Measurements from ENCODE around the gene PRKCB. TPM values are rescaled to one million over a fixed set of nuclear protein-coding genes. Genes with fewer than 3 reads are reported as not detected.

Gene PRKCB
- polyA plus RNA-seq, 1 donor from 2014 or later, result 27.6 TPM

DNA sequence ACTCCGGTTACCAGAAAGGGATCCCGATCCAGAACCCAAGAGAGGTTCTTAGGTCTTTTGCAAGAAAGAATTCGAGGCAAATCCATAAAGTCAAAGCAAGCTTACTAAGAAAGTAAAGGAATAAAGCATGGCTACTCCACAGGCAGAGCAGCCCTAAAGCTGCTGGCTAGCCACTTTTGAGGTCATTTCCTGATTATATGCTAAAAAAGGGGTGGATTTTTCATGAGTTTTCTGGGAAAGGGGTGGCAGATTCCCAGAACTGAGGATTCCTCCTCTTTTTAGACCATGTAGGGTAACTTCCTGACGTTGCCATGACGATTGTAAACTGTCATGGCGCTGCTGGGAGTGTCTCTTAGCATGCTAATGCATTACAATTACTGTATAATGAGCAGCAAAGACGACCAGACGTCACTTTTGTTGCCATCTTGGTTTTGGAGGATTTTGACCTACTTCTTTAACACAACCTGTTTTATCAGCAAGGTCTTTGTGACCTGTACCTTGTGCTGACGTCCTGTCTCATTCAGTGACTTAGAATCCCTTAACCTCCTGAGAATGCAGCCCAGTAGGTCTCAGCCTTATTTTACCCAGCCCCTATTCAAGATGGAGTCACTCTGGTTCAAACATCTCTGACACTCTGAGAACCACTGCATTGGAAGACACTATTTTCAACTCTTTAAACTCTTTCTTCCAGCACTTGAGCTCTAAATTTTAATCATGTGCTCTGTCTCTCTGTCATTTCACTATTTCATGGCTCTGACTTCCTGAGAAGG lies 216.7 kb downstream of the PRKCB start:
- no peak for TF ChIP-seq MXI1 (conservative IDR thresholded peaks at IDR 0.05; ENCODE audit: poor library complexity, severe bottlenecking)
- TF ChIP-seq, protein P1, sequence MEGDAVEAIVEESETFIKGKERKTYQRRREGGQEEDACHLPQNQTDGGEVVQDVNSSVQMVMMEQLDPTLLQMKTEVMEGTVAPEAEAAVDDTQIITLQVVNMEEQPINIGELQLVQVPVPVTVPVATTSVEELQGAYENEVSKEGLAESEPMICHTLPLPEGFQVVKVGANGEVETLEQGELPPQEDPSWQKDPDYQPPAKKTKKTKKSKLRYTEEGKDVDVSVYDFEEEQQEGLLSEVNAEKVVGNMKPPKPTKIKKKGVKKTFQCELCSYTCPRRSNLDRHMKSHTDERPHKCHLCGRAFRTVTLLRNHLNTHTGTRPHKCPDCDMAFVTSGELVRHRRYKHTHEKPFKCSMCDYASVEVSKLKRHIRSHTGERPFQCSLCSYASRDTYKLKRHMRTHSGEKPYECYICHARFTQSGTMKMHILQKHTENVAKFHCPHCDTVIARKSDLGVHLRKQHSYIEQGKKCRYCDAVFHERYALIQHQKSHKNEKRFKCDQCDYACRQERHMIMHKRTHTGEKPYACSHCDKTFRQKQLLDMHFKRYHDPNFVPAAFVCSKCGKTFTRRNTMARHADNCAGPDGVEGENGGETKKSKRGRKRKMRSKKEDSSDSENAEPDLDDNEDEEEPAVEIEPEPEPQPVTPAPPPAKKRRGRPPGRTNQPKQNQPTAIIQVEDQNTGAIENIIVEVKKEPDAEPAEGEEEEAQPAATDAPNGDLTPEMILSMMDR (IDR thresholded peaks at IDR 0.05; ENCODE audit: poor library complexity, severe bottlenecking), result no peak
- TF ChIP-seq TAF1 (IDR thresholded peaks at IDR 0.05; ENCODE audit: low read depth), result no peak
- no peak for TF ChIP-seq RAD21 (conservative IDR thresholded peaks at IDR 0.05)
- no peak for TF ChIP-seq EP300 (conservative IDR thresholded peaks at IDR 0.05; ENCODE audit: poor library complexity, severe bottlenecking)
- TF ChIP-seq EZH2 (IDR thresholded peaks at IDR 0.05; ENCODE audit: borderline replicate concordance, insufficient read depth, low read length, poor library complexity, severe bottlenecking), result no peak
- TF ChIP-seq POLR2AphosphoS5 (IDR thresholded peaks at IDR 0.05), result no peak
- TF ChIP-seq SMC3 (conservative IDR thresholded peaks at IDR 0.05; ENCODE audit: poor library complexity), result no peak
- TF ChIP-seq, protein P2, sequence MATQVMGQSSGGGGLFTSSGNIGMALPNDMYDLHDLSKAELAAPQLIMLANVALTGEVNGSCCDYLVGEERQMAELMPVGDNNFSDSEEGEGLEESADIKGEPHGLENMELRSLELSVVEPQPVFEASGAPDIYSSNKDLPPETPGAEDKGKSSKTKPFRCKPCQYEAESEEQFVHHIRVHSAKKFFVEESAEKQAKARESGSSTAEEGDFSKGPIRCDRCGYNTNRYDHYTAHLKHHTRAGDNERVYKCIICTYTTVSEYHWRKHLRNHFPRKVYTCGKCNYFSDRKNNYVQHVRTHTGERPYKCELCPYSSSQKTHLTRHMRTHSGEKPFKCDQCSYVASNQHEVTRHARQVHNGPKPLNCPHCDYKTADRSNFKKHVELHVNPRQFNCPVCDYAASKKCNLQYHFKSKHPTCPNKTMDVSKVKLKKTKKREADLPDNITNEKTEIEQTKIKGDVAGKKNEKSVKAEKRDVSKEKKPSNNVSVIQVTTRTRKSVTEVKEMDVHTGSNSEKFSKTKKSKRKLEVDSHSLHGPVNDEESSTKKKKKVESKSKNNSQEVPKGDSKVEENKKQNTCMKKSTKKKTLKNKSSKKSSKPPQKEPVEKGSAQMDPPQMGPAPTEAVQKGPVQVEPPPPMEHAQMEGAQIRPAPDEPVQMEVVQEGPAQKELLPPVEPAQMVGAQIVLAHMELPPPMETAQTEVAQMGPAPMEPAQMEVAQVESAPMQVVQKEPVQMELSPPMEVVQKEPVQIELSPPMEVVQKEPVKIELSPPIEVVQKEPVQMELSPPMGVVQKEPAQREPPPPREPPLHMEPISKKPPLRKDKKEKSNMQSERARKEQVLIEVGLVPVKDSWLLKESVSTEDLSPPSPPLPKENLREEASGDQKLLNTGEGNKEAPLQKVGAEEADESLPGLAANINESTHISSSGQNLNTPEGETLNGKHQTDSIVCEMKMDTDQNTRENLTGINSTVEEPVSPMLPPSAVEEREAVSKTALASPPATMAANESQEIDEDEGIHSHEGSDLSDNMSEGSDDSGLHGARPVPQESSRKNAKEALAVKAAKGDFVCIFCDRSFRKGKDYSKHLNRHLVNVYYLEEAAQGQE (IDR thresholded peaks at IDR 0.05; ENCODE audit: borderline replicate concordance), result no peak
- no peak overlapping the region for H3K4me2 ChIP-seq (ENCODE audit: low read length)

DNA sequence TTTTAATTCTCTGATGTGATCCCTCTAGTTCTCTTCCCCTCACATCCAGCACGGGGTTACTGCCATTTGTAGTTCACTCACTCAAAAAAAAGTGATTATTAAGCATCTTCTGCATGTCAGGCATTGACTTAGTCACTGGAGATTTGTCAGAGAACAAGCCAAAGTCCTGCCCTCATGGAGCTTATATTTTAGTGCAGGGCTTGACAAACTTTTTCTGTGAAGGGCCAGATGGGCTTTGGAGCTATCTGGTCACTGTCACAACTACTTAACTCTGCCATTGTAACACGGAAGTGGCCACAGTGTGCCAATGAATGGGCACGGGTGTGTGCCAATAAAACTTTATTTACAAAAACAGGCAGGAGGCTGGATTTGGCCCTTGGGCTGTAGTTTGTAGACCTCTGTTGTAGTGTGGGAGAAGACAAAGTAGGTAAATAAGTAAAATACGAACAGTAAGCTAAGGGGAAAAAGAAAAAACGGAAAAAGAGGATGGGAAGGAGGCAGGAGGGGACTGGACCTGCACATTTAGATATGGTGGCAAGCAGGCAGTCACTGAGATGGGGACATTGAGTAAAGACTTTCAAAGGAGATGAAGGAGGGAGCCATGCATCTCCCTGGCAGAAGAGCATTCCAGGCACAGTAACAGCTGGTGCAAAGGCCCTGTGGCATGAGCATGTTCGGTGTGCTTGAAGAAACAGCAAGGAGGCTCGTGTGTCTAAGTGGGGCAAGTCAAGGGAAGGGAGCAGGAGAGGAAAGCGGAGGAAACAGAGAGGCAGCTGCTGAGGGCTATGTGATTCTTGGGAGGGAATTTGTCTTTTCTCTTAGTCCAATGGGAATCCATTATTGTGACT lies 217.5 kb downstream of the PRKCB start:
- Histone ChIP-seq H3K79me2 (replicated peaks; ENCODE audit: insufficient read depth, low read length) (no peaks in the 10 kb centered on the region), H3K27ac (ENCODE audit: low read length) (no peak overlapping the region), H3K9ac (ENCODE audit: low read length) (no peak overlapping the region), H2AFZ (ENCODE audit: low read depth, low read length) (no peak overlapping the region), H3K4me2 (ENCODE audit: low read length) (no peak overlapping the region), H4K20me1 (ENCODE audit: insufficient read depth) (no peaks in the 10 kb centered on the region), H3K9me2 (ENCODE audit: insufficient read depth, low read length) (no peaks in the 10 kb centered on the region), H3F3A (ENCODE audit: insufficient read depth, low read length, poor library complexity, severe bottlenecking) (no peaks in the 10 kb centered on the region), H3K4me3 (ENCODE audit: low read length) (no peak overlapping the region), H3K36me3 (ENCODE audit: insufficient read depth, low read length) (no peaks in the 10 kb centered on the region), H3K9me3 (ENCODE audit: low read length) (no peaks in the 10 kb centered on the region), H3K27me3 (ENCODE audit: insufficient read depth, low read depth, low read length) (no peaks in the 10 kb centered on the region)
- no peak for TF ChIP-seq MXI1 (conservative IDR thresholded peaks at IDR 0.05; ENCODE audit: poor library complexity, severe bottlenecking)
- no peak for TF ChIP-seq SMC3 (conservative IDR thresholded peaks at IDR 0.05; ENCODE audit: poor library complexity)
- TF ChIP-seq POLR2AphosphoS5 (IDR thresholded peaks at IDR 0.05), result no peak
- TF ChIP-seq, protein P2 (IDR thresholded peaks at IDR 0.05; ENCODE audit: borderline replicate concordance), result no peak
- TF ChIP-seq, protein P1 (IDR thresholded peaks at IDR 0.05; ENCODE audit: poor library complexity, severe bottlenecking), result no peak
- no peak for TF ChIP-seq TAF1 (IDR thresholded peaks at IDR 0.05; ENCODE audit: low read depth)
- TF ChIP-seq EP300 (conservative IDR thresholded peaks at IDR 0.05; ENCODE audit: poor library complexity, severe bottlenecking), result no peak
- no peak for TF ChIP-seq EZH2 (IDR thresholded peaks at IDR 0.05; ENCODE audit: borderline replicate concordance, insufficient read depth, low read length, poor library complexity, severe bottlenecking)
- no peak for TF ChIP-seq RAD21 (conservative IDR thresholded peaks at IDR 0.05)

More for the DNA sequence above, 216.7 kb downstream of the PRKCB start:
- Histone ChIP-seq H3K36me3 (ENCODE audit: insufficient read depth, low read length) (no peaks in the 10 kb centered on the region), H3K4me3 (ENCODE audit: low read length) (no peak overlapping the region), H3F3A (ENCODE audit: insufficient read depth, low read length, poor library complexity, severe bottlenecking) (no peaks in the 10 kb centered on the region), H2AFZ (ENCODE audit: low read depth, low read length) (no peak overlapping the region), H4K20me1 (ENCODE audit: insufficient read depth) (no peaks in the 10 kb centered on the region), H3K9me3 (ENCODE audit: low read length) (no peaks in the 10 kb centered on the region), H3K9ac (ENCODE audit: low read length) (no peak overlapping the region), H3K79me2 (replicated peaks; ENCODE audit: insufficient read depth, low read length) (no peaks in the 10 kb centered on the region), H3K27ac (ENCODE audit: low read length) (no peak overlapping the region), H3K27me3 (ENCODE audit: insufficient read depth, low read depth, low read length) (no peaks in the 10 kb centered on the region), H3K9me2 (ENCODE audit: insufficient read depth, low read length) (no peaks in the 10 kb centered on the region)

All from neural cell (in vitro differentiated cells).